ENCODE results near the gene TIMM23B.
"Not testable (repeated sequence)": the region's sequence is repeated elsewhere in the genome, so short reads cannot be mapped to it uniquely, and the experiment has no call there.

The TIMM23B gene, protein sequence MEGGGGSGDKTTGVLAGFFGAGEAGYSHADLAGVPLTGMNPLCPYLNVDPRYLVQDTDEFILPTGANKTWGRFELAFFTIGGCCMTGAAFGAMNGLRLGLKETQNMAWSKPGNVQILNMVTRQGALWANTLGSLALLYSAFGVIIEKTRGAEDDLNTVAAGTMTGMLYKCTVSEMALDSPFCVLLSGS

DNA sequence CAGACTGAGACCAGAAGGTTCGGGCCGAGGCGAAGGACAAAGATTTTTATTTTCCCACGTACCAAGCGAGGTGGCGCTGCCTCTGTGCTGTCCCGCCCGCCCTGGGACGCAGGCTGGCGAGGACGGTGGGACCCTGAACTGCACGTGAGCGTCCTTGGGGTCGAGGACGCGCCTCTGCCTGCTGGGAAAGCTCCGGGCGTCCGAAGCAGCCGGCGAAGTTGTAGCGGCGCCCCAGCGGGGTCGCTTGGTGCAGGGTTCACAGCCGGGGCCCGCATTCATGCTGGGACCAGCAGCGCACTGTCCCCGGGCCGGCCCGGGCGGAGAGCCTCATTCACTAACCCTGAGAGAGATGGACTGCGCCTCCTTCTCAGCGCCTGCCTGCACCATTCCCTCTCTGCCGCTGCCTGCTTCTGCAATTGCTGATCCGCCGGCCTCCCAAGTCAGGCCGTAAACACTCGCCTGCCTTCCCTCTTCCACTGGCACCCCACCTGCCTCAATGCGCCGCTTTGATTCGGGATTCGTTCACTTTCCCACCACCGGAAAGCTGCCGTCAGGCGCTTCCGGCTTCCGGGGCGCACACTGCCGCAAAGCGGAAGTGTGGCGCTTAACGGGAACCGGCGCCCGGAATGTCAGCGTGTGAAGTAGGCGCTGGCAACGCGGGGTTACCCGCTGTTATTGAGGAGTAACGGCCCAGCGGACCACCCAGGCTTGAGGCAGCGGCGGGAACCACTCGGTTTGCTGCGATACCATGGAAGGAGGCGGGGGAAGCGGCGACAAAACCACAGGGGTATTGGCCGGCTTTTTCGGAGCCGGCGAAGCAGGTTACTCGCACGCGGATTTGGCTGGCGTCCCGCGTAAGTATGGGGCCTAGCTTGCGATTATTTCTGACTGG, at the start of gene TIMM23B, which contains the start of gene PARG:
Gene TIMM23B (plus strand): TSS at position 607 of the 892 bp plus-strand sequence. CDS start 142 bp downstream, at position 749.
Gene PARG (minus strand): TSS at position 581 of the 892 bp plus-strand sequence. CDS start 302 bp downstream, at position 279.
- DNase-seq = peak; percentile 83

DNA sequence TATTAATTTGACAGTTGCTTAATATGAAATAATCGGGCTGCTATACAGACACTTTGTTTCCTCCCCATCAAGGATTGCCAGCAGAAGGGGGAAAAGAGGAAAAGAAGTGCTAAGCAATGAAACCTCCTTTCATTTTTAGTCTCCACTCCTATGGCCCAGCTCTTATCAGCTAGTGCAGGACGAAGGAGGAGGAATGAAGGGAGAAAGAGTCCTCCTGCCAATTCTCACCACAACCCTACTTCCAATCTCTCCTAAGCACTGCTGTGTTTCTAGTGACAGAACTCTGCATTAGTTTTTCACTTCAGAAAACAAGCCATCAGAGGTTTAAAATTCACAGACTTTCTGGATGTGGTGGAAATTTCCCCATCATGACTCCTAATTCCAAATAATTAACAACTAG, 41.9 kb upstream of the TIMM23B start:
- not testable (repeated sequence) for DNase-seq

DNA sequence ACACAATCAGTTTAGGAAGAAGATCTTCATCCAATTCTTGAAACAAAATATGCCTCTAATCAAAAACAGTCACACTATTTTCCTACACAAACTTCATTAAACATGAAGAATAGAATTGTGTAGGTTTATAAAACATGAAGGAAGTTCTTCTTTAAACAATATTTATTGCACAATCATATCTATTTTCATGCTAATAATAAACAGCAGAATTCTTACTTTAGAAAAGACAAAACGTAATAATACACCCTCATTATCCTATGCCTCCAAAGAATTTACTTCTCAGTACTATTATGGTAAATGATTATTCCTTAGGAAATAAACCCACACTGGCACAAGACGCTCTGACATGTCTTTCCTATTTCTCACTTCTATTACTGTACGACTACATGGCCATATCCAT, 41.4 kb upstream of the TIMM23B start:
- DNase-seq = not testable (repeated sequence)

DNA sequence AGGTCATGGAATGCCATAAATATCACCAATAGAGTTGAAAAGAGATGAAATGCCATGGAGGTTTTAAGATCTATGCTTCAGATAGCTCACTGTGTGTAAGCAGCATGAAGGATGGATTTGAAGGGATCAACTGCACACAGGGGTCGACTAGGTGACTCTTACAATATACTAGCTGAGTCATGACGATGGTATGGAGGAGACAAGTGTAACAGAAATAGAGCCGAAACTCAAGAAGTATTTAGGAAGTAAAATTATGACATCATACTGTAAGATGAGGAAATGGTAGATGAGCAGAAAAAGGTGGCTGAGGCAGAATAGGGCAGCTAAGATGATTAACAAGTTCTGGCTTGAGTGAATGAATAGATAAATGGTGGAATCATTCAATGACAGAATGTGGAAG, 38.0 kb upstream of the TIMM23B start:
- not testable (repeated sequence) for DNase-seq

DNA sequence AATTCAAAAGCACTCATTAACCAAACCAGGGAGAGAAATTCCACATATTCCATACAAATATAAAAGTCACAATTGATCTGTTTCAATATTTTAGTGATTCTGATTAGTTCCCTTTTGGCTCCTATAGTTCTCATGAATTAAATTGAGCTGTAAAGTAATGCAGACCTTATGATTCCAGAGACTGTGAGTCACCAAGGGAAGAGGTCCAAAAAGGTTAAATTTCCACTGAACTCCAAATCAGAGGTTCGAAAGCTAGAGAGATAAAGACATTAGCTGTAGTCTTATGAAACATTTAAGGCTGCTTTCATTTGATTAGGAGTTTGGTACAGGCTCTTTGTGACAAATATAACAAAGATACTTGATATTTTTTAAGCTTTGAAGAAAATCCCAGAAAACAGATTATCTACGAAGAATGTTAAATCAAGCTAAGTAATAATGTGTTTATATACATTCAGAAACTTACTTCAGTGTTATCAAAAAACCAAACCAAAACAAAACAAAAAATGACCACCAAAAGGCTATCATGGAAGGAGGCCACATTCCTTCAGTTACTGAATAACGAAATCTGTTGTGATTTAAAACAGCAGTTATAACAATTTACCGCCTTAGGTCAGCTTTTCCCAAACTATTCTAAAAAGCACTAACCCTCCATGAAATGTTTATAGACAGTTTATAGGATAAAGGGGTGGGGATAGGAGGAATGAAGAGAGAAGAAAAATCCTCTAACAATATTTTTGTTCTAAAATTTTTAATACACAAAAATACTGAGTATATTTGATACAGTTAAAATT, 33.4 kb upstream of the TIMM23B start:
- DNase-seq = not testable (repeated sequence)

DNA sequence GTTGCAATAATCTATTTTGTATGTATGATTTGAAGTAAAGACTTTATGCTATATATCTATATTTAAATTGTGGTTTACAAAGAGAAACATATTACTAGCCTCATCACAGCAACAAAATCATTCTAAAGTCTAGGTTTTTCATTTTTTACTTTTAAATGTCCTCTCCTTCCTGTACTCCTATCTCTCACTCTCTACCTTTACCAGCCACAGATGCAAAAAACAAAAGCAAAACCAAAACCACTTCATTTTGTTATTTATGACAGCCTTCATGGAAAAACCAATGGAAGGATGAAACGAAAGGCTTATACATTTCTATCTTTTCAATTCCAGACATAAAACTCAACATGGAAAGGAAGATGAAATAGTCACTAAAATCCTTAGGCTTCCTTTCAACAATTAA, 31.6 kb upstream of the TIMM23B start:
- not testable (repeated sequence) for DNase-seq

DNA sequence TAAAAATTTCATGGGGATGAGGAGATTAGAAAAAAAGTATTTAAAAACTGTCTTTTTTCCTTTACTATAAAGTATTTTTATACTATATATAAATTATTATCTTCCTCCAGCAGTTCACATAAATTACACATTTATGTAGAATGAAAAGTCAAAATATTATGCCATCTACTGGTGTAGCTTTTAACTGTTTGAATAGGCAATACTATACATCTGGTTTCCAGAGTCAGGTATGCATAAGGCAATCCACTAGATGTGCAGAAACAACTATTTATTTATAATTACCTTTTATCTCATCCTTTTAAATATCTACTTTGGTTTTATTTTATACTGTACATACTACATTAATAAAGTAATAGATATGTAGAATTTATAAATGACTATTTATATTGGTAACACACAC, 25.4 kb upstream of the TIMM23B start:
- not testable (repeated sequence) for DNase-seq

DNA sequence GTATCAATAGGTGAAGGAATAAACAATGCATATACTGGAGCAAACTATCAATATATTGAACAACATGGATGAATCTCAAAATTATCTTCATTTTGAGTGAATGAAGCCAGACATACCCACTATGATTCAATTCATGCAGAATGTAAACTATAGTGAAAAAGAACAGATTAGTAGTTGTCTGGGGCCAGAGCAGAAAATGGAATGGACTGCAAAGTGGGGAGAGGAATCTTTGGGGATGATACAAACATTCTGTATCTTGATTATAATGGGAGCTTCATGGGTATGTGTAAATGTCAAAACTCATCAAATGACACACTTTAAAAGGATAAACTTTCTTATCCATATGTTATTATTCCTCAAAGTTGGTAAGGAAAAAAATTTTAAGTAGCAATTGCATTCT, 23.9 kb upstream of the TIMM23B start:
- DNase-seq = not testable (repeated sequence)

DNA sequence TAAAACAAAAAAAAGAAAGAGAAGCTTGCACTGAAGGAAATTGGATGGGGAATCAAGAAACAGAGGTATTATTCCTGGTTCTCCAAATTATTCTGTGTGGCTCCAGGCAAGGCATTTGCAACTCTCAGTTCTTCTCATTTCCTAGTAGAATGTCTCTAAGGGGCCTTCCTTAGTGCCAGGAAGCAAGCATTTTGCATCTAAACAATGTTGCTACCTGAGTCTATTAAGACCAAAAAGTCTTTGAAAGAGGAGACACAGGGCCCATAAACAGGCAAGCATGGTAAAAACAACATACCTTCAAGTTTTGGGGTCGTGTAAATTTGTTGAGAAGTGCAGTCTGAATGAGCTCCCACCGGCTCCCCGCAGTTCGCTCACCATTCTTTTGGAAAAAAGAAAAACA, 19.8 kb upstream of the TIMM23B start:
- not testable (repeated sequence) for DNase-seq

DNA sequence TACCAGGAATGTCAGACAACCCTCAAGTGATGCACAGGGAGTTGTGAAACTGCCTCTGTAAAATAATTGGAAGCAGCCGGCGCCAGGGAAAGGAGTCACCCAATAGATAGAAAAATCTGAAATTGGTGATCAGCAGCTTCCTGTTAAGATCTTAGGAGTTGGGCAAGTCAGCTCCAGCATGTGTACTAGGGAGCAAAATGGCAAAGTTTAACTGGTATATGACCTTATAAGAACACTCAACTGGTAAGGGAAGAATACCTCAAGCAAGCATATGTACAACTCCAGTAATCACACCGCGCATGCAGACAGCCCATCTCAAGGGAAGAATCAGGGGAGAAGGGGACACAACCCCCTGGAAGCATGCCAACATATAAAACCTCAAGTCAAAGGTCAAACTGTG, 18.3 kb upstream of the TIMM23B start:
- not testable (repeated sequence) for DNase-seq

DNA sequence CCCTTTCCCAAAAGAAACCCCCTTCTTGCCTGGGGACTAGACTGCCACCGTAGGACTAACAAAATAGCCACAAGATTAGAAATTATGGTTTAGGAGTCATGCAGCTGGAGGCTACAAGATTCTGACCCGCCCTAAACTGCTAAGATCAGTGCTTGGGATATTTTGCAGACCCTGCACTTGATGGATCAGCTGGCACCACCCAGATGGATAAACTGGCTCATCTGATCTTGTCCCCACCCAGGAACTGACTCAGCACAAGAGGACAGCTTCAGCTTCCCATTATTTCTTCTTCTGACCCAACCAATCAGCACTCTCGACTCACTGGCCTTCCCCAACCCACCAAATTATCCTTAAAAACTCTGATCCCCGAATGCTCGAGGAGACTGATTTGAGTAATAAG, 10.6 kb upstream of the TIMM23B start:
- not testable (repeated sequence) for DNase-seq

DNA sequence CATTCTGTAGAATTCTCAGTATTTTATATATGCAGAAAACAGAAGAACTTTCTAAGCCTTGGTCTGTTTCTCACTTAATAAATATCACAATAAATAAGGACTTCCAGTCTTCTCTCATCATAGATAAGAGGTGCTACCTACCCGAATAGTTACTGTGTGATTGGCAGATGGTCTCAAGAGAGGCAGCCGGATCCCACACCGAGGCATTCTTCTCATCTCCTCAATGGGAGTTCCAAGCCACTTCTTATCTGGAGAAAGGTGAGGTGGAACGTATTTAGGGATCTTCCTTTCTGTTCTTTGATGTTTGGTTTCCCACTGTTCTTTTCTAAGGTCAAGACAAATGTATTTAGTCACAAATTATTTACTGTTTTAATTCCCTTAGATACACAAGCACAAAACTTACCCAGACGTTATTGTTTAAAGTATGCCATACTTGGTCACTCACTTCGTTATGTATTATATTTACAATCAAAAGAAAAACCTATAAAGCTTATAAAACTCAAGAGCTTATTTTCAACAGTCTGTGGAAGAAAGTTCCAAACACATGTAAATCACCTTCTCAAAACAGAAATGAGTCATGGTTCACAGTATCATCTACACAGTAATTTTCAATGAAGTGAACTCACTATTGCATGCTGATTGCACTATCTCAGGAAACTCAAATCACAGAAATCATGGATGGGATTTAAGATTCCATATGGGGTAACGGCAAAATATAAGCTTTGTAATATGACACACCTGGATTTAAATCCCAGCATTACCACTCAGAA, 9.7 kb upstream of the TIMM23B start:
- DNase-seq = not testable (repeated sequence)

DNA sequence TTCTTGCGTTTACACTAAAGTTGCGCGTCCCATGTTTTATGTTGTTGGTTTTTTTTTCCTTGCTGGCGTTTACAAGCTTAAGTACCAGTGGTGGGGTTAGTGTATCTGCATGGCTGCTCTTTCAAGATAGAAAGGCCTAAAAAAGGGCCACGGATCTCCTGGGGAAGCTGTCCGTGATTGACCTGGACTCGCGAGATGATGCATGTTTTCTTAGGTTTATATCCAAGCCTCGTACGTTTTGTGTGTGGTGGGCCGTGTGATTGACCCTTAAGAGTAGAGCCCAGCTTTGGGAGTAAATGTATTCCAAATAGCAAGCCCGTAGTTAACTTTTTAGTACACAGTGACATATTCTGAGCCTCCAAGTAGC, 469 bp downstream of the TIMM23B start:
- not testable (repeated sequence) for DNase-seq

DNA sequence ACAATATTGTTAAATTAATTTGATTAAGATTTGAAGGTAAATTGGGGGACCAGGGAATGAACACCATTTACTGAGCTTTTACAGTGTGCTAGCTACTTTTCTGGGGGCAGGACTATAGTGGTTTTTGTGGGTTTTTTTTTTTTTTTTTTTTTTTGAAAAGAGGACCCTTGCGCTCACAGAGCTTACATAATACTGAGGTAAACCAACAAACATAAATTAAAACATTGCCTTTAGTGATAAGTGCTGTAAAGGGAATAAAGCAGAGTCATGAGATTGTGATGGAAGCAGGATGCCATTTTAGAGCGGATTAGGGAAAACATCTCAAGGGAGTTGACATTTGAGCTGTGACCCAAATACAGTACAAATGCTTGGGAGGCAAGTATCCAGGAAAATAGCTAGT, 1.8 kb downstream of the TIMM23B start:
- DNase-seq = not testable (repeated sequence)

DNA sequence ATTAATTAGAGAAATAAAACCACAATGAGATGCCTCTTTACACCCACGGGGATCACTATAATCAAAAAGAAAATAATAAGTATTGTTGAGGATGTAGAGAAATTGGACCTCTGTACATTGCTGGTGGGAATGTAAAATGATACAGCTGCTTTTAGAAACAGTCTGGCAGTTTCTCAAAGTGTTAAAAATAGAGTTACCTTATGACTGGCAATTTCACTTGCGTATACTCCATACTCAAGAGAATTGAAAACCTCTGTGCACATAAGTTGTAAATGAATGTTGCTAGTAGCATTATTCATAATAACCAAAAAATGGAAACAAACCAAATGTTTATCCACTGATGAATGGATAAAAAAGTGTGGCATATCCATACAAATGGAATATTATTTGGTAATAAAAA, 6.3 kb downstream of the TIMM23B start:
- DNase-seq = not testable (repeated sequence)

DNA sequence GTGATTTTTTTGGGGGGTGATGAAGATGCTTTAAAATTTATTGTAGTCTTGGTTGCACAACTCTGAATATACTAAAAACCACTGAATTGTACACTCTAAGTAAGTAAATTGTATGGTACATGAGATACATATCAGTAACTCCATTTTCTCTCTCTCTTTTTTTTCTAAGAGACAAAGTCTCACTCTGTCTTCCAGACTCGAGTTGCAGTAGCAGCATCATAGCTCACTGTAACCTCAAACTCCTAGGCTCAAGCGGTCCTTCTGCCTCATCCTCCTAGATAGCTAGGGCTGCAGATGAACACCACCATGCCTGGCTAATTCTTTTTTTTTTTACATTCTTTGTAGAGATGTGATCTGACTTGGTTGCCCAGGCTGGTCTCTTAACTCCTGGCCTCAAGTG, 6.9 kb downstream of the TIMM23B start:
- not testable (repeated sequence) for DNase-seq

DNA sequence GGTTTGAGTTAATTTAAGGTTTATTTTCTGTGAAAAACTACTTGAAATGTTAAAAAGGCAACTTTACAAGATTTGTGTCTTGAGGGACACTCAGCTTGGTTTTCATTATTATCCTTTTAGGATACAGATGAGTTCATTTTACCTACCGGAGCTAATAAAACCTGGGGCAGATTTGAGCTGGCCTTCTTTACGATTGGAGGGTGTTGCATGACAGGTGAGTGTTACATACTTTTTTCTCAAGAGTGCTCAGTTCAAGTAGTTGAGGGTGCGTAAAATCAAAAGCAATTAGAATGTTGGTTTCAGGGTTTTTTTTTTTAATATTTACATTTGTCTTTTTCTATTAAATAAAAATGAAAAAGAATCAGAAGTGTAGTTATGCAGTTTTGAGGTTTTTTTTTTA, 10.2 kb downstream of the TIMM23B start:
- not testable (repeated sequence) for DNase-seq

DNA sequence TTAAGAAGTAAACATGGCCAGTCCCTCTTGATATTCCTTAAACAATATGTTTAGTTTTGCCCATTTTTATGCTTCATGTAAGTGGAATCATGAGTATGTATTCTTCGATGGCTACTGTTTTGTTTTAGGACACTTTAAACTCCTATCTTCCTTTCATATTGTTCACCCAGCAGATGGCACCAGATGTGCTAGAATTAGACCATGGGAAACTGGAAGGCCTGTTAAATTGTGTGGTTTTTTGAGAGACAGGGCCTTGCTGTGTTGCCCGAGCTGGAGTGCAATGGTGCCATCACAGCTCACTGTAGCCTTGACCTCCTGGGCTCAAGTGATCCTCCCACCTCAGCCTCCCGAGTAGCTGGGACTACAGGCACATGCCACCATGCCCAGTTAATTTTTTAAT, 11.3 kb downstream of the TIMM23B start:
- not testable (repeated sequence) for DNase-seq

DNA sequence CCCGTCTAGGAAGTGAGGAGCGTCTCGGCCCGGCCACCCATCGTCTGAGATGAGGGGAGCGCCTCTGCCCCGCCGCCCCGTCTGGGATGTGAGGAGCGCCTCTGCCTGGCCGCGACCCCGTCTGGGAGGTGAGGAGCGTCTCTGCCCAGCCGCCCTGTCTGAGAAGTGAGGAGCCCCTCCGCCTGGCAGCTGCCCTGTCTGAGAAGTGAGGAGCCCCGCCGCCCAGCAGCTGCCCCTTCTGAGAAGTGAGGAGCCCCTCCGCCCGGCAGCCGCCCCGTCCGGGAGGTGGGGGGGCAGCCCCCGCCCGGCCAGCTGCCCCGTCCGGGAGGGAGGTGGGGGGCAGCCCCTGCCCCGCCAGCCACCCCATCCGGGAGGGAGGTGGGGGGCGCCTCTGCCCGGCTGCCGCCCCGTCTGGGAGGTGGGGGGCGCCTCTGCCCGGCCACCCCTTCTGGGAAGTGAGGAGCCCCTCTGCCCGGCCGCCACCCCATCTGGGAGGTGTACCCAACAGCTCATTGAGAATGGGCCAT, 28.5 kb downstream of the TIMM23B start:
- DNase-seq = not testable (repeated sequence)

DNA sequence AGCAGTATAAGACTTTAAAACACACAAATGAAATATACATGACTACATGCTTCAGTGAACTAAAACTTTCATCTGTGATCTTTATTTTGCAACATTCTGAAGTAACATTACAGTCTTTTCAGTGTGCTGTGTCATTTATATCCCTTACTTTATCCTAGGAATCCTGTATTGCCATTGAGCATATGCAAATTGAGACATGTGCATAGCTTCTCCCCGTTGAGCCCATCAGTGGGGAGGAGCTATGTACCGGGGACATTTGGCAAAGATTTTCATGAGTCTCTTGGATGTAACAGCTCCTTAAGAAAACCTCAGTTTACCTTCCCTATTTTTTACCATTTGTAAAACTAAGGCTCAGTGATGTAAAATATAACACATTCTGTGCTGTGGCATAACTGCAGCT, 29.6 kb downstream of the TIMM23B start:
- not testable (repeated sequence) for DNase-seq

DNA sequence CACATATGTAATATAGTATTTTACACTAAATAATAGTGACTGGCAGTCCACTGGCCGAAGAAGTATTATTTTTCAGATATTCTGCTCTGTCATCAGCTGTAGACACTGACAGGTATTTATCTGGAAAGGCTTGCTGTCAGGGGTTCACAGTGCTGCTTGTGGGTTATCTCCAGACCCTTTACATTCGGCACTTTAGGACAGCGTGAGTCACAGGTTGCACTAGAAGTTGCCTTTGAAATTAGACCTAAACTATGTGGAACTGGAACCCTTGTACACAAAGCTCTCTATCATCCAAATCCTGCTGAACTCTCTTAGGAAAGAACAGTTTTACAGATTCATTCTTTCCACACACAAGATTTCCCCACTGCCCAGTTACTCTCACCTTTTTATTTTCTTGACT, 30.2 kb downstream of the TIMM23B start:
- not testable (repeated sequence) for DNase-seq

DNA sequence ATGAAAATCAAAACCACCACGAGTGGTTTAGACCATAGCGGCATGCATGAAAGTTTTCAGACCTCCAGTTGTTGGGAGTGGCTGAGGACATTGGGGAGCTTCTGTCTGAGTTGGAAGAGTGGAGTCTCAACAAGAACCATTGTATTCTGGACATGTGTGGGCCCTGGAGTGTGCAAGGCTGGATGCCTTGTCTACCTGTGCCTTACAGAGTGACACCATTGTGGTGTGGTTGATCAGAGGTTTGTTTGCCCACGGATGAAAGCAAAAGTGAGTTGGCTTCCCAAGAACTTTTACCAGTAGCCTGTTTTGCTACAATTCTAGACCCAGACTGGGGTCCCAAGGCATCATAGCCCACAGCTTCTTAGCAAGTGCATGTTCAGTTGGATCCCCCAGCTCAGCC, 35.9 kb downstream of the TIMM23B start:
- DNase-seq = not testable (repeated sequence)

Measured in activated T-cell treated with anti-CD3 and anti-CD28 coated beads, Interleukin-2, amount 50 U/mL, for 1 hour (primary cell).